Suprapubic skin (tissue), 4 donors: ENCODE measurements around the gene CAMK2G. TPM values are rescaled to one million over a fixed set of nuclear protein-coding genes. Genes with fewer than 3 reads are reported as not detected.

ENCODE experiments used
- DNase-seq, 2 donors: peaks; one replicate each; pipeline ENCODE4 v3.0.0-alpha.2; 2019; ENCODE audit warnings: low spot score in 2 of 2
- H3K27ac ChIP-seq: fragments of 200-600 bp; sonication (generic); one replicate; pipeline ENCODE4 v1.5.1; 2019
- H3K27me3 ChIP-seq: fragments of 200-600 bp; sonication (generic); one replicate; pipeline ENCODE4 v1.5.1; 2019
- H3K36me3 ChIP-seq: fragments of 200-600 bp; sonication (generic); one replicate; pipeline ENCODE4 v1.5.1; 2019
- H3K4me1 ChIP-seq: fragments of 200-600 bp; sonication (generic); one replicate; pipeline ENCODE4 v1.5.1; 2019
- H3K4me3 ChIP-seq: fragments of 200-600 bp; sonication (generic); one replicate; pipeline ENCODE4 v1.5.1; 2019; ENCODE audit warnings: mild to moderate bottlenecking
- H3K9me3 ChIP-seq: fragments of 200-600 bp; sonication (generic); one replicate; pipeline ENCODE4 v1.5.1; 2019
- EP300 ChIP-seq: sonication (generic); formaldehyde crosslinking; IDR thresholded peaks from one replicate; pipeline ENCODE4 v1.6.1; 2017; ENCODE audit warnings: antibody characterized with exemption
- POLR2A ChIP-seq, 2 donors: fragments of 450-650 bp; IDR thresholded peaks; one replicate each; pipeline ENCODE4 v1.6.1; 2017; ENCODE audit warnings: antibody characterized with exemption in 2 of 2, mild to moderate bottlenecking in 2 of 2, moderate library complexity in 2 of 2
- POLR2AphosphoS5 ChIP-seq, 3 donors: sonication (generic); formaldehyde crosslinking; IDR thresholded peaks; one replicate each; pipeline ENCODE4 v1.6.1; 2017; ENCODE audit warnings: antibody characterized with exemption in 3 of 3
- WGBS: methylation state at CpG from one replicate; pipeline ENCODE4 v1.1.5; 2018; 5-methylcytosine and 5-hydroxymethylcytosine counted together
- total RNA-seq, 4 donors: library from RNA; depleted of rRNA; stranded (reverse); fragments of >200 nt; gene quantifications; one replicate each; pipeline ENCODE4 v1.1.0, GENCODE V29; 2016
- TF ChIP-seq, protein P1 (sequence below), 2 donors: fragments of 200-600 bp in 1 of 2; fragments of 450-650 bp in 1 of 2; sonication (generic) in 1 of 2; IDR thresholded peaks; one replicate each; pipeline ENCODE4 v1.5.1; 2016 to 2019; ENCODE audit warnings: antibody characterized with exemption in 2 of 2, mild to moderate bottlenecking in 1 of 2, moderate library complexity in 1 of 2

CAMK2G gene
- total RNA-seq, 4 donors from 2014 or later: 16.9 to 35.2 (median 20.6) TPM

DNA sequence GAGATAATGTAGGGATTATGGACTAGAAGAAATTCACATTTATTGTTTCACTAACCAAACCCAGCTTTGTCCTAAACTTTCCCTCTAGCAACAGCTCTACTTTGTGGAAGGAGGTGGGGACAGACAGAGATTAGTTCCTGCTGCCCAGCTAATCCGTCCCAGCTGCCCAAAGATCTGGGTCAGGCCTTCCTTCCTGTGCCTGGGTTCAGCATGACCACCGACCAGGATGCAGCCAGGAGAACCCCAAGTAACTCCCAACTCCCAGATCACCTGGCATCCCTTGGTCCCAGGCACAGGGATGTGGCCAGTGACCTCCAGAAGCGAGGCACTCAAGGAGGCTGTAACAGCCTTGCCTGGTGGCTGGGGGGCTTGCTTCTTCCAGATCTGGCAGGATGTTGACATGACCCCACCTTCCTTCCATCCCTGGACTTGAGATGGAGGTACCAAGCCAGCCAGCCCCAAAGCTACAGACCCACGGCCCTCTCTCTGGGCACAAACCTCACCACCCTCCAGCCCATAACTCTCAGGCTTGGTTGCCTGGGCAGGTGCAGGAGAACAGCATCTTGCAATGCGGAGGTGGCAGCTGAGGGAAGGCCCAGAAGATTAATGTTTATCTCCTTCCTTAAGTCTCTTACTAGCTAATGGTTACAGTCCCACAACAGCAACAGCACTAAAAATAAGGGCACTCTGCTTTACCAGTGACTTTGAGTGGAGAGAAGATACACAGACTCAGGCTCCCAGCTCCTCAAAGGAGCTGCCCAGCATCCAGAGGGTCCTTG lies 11.1 kb downstream of the CAMK2G start:
- WGBS: 49% methylated on average over 4 of the region's 5 CpGs
- peaks cover 25% of the 10 kb centered on the region for H3K36me3 ChIP-seq
- H3K4me1 ChIP-seq: peaks cover 39% of the 10 kb centered on the region

DNA sequence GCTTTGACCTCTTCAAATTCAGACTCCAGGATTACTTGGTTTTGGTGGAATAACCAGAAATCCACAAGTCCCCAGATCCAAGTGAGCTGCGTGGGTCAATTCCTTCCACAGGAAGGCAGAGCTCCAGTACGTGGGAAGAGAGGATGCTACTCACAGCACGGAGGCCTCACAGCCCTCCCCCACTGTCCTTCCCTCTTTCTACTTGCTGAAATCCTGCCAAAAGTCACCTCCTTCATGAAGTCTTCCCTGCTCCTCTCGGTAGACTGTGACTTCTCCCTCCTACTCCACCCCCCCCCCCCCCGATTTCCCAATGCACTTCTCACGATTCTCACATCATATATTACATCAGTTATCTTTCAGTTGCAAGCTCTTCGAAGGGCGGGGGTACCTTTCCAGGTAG lies 12.3 kb downstream of the CAMK2G start:
- no peaks in the 10 kb centered on the region for H3K9me3 ChIP-seq
- no peak overlapping the region for H3K27ac ChIP-seq
- peaks cover 29% of the 10 kb centered on the region for H3K36me3 ChIP-seq
- no peak overlapping the region for H3K4me3 ChIP-seq
- peaks cover 49% of the 10 kb centered on the region for H3K4me1 ChIP-seq
- no peaks in the 10 kb centered on the region for H3K27me3 ChIP-seq
- no peak for DNase-seq
- 70% methylated on average over 8 of the region's 8 CpGs for WGBS
- TF ChIP-seq EP300 (no peak), POLR2A (IDR thresholded peaks at IDR 0.05) (no peak), POLR2AphosphoS5 (IDR thresholded peaks at IDR 0.05) (no peak)
- TF ChIP-seq, protein P1, sequence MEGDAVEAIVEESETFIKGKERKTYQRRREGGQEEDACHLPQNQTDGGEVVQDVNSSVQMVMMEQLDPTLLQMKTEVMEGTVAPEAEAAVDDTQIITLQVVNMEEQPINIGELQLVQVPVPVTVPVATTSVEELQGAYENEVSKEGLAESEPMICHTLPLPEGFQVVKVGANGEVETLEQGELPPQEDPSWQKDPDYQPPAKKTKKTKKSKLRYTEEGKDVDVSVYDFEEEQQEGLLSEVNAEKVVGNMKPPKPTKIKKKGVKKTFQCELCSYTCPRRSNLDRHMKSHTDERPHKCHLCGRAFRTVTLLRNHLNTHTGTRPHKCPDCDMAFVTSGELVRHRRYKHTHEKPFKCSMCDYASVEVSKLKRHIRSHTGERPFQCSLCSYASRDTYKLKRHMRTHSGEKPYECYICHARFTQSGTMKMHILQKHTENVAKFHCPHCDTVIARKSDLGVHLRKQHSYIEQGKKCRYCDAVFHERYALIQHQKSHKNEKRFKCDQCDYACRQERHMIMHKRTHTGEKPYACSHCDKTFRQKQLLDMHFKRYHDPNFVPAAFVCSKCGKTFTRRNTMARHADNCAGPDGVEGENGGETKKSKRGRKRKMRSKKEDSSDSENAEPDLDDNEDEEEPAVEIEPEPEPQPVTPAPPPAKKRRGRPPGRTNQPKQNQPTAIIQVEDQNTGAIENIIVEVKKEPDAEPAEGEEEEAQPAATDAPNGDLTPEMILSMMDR (IDR thresholded peaks at IDR 0.05): no peak

More for the DNA sequence above, 11.1 kb downstream of the CAMK2G start:
- H3K9me3 ChIP-seq: no peaks in the 10 kb centered on the region
- no peak overlapping the region for H3K4me3 ChIP-seq
- DNase-seq: no peak
- H3K27me3 ChIP-seq: no peaks in the 10 kb centered on the region
- TF ChIP-seq EP300 (no peak), POLR2A (IDR thresholded peaks at IDR 0.05) (no peak)
- TF ChIP-seq, protein P1 (IDR thresholded peaks at IDR 0.05): no peak
- no peak overlapping the region for H3K27ac ChIP-seq

DNA sequence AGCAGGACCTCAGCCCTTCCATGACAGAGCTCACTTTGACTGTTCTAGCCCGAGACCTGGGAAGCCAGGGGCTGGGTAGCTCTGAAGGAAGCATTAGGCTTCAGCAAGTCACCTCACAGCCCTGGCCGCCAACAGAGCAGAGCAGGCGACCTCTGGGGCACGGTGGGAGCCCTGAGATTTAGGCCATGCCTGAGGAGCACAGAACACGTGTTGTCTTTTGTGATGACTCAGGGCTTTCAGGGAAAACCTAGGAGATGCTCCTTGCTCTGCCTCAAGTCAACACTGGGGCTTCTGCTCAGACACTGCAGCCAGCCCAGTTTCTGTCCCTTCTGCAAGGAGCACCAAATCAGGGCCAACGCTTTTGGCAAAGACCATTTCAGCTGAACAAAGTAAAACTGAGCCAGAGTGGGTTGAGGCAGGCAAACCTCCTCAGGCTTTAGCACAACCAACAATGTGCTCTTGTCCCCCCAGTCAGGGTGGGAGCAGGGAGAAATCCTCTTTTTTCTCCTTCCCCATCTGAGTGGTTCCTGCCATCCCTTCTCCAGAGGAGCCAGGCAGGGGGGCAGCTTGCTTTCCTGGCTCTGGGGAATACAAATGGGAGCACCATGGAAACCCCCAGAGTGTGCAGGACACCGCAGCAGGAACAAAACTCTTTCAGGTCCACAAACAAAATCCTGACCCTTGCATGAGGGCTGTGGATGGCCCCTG lies 14.4 kb downstream of the CAMK2G start:
- H3K9me3 ChIP-seq: no peaks in the 10 kb centered on the region
- no peak for TF ChIP-seq EP300
- TF ChIP-seq POLR2A (IDR thresholded peaks at IDR 0.05): no peak
- TF ChIP-seq POLR2AphosphoS5 (IDR thresholded peaks at IDR 0.05): no peak
- TF ChIP-seq, protein P1 (IDR thresholded peaks at IDR 0.05): no peak
- peaks cover 39% of the 10 kb centered on the region for H3K4me1 ChIP-seq
- no peak for DNase-seq
- H3K36me3 ChIP-seq: peaks cover 34% of the 10 kb centered on the region
- no peak overlapping the region for H3K27ac ChIP-seq
- WGBS: 66% methylated on average over 3 of the region's 7 CpGs
- H3K27me3 ChIP-seq: no peaks in the 10 kb centered on the region
- no peak overlapping the region for H3K4me3 ChIP-seq

DNA sequence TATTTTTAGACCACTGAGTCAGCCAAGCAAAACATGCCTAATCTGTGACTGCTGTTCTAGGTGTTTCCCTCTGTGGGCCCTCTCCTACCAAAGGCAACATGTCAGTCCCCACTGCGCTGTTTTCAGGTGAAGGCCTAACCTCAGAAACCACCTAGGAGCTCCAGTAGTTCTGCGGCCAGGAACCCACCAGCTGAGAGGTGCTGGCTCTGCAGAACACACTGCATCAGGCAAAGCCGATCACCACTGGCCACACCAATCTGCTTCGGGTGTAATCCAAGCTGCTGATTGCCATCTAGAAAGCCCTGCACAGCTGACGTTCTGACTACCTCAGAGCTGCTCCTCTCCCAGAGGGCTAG lies 14.9 kb downstream of the CAMK2G start:
- DNase-seq: no peak
- Histone ChIP-seq H3K9me3 (no peaks in the 10 kb centered on the region), H3K4me1 (peaks cover 39% of the 10 kb centered on the region), H3K36me3 (peaks cover 34% of the 10 kb centered on the region), H3K27ac (no peak overlapping the region), H3K27me3 (no peaks in the 10 kb centered on the region), H3K4me3 (no peak overlapping the region)
- WGBS: 95% methylated on average over 4 of the region's 5 CpGs
- TF ChIP-seq POLR2AphosphoS5 (IDR thresholded peaks at IDR 0.05) (no peak), POLR2A (IDR thresholded peaks at IDR 0.05) (no peak), EP300 (no peak)
- TF ChIP-seq, protein P1 (IDR thresholded peaks at IDR 0.05): no peak

DNA sequence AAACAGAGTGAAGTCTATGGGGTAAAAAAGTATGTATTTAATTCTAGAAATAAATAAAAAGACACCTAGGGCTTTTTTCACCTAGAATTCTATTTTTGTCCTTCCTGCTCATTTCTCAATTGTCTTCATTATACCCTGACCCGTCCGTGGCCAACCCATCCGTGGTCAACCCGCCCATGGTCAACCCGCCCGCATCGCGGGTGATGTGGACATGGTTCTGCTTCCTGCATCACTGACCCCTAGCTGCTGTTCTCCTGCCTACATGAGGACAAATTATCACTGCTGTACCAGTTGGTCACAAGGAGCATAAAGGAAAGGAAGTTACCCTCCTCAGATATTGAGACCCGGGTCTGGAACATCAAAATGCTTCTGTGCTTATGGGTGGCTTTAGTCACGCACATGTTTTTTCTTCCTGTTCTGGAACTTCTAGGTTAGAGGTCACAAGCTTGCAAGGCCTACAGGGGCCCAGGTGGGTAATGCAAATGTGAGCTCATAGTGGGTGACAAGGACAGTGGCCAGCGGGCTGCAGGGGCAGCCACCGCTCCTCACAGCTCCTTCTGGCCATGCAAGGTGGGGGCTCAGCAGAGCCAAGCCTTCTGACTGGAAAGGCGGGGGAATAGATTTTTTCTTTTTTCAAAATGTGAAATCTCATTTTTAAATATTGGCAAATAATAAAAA lies 15.5 kb downstream of the CAMK2G start:
- TF ChIP-seq EP300 (no peak), POLR2AphosphoS5 (IDR thresholded peaks at IDR 0.05) (no peak), POLR2A (IDR thresholded peaks at IDR 0.05) (no peak)
- TF ChIP-seq, protein P1 (IDR thresholded peaks at IDR 0.05): no peak
- H3K4me3 ChIP-seq: no peak overlapping the region
- no peak overlapping the region for H3K27ac ChIP-seq
- no peaks in the 10 kb centered on the region for H3K27me3 ChIP-seq
- WGBS: 89% methylated on average over 13 of the region's 13 CpGs
- DNase-seq: no peak
- peaks cover 36% of the 10 kb centered on the region for H3K36me3 ChIP-seq
- peaks cover 39% of the 10 kb centered on the region for H3K4me1 ChIP-seq
- H3K9me3 ChIP-seq: no peaks in the 10 kb centered on the region
